MM.1S (cell line): ENCODE data around the gene NDP.

Experiments used
- CTCF ChIP-seq: fragments of 300-600 bp; sonication (generic); IDR thresholded peaks from 2 replicates; pipeline ENCODE4 v1.5.1; 2016; ENCODE audit warnings: antibody characterized with exemption, low read length, mixed read lengths
- EZH2 ChIP-seq: fragments of 300-600 bp; sonication (generic); optimal IDR thresholded peaks from 2 replicates; pipeline ENCODE3; 2017; ENCODE audit warnings: low read depth, mild to moderate bottlenecking, antibody characterized with exemption, low read length, mixed read lengths

- TF ChIP-seq CTCF (no peak), EZH2 (no peak)
Measured at GRCh38 chrX:43976205-43976604, 3.0 kb upstream of the NDP start.
